GM18507 (cell line): ENCODE data around the gene LDHAL6B.

Experiments used
- DNase-seq: peaks from one replicate; pipeline ENCODE4 v3.0.0; 2011; ENCODE audit warnings: low read depth; ENCODE audit not compliant: insufficient read length; ENCODE audit errors: extremely low spot score
- FAIRE-seq: peaks from 2 replicates; lab custom pipeline; 2011; peaks lifted over from hg19 to GRCh38; lab: Jason Lieb, UNC

Gene LDHAL6B

GRCh38 chr15:59240036-59240435 lies 33.4 kb downstream of the LDHAL6B start:
- DNase-seq (no peak), FAIRE-seq (no peak)

- no peak for DNase-seq
Measured at GRCh38 chr15:59242649-59243048, 36.0 kb downstream of the LDHAL6B start.

GRCh38 chr15:59243622-59244021 lies 37.0 kb downstream of the LDHAL6B start:
- FAIRE-seq (no peak), DNase-seq (no peak)

More at GRCh38 chr15:59242649-59243048, 36.0 kb downstream of the LDHAL6B start:
- FAIRE-seq, result no peak

- DNase-seq, result peak; percentile 59
Measured at GRCh38 chr15:59244337-59244736, 37.7 kb downstream of the LDHAL6B start.

GRCh38 chr15:59245559-59245958 lies 38.9 kb downstream of the LDHAL6B start:
- FAIRE-seq (peak; percentile 55), DNase-seq (no peak)

More at GRCh38 chr15:59244337-59244736, 37.7 kb downstream of the LDHAL6B start:
- FAIRE-seq, result peak; percentile 100

GRCh38 chr15:59247364-59247763 lies 40.7 kb downstream of the LDHAL6B start:
- FAIRE-seq (peak; percentile 92), DNase-seq (no peak)

- FAIRE-seq, result no peak
- DNase-seq, result no peak
Measured at GRCh38 chr15:59249816-59250215, 43.2 kb downstream of the LDHAL6B start.

- DNase-seq, result no peak
Measured at GRCh38 chr15:59250249-59250648, 43.6 kb downstream of the LDHAL6B start.

GRCh38 chr15:59251001-59251845 lies 44.6 kb downstream of the LDHAL6B start:
- FAIRE-seq, result peak; percentile 98
- no peak for DNase-seq

More at GRCh38 chr15:59250249-59250648, 43.6 kb downstream of the LDHAL6B start:
- FAIRE-seq, result peak; percentile 12

GRCh38 chr15:59252137-59252536 lies 45.5 kb downstream of the LDHAL6B start:
- DNase-seq (no peak), FAIRE-seq (no peak)

- peak; percentile 25 for DNase-seq
- peak; percentile 86 for FAIRE-seq
Measured at GRCh38 chr15:59255680-59256336, 49.2 kb downstream of the LDHAL6B start.

GRCh38 chr15:59256482-59256881 lies 49.8 kb downstream of the LDHAL6B start:
- DNase-seq (no peak), FAIRE-seq (no peak)

- no peak for DNase-seq
- no peak for FAIRE-seq
Measured at GRCh38 chr15:59257140-59257539, 50.5 kb downstream of the LDHAL6B start.
